IMR-90 (cell line): ENCODE data around the gene IFIT5. TPM values are rescaled to one million over a fixed set of nuclear protein-coding genes. Genes with fewer than 3 reads are reported as not detected.

Source experiments
- ATAC-seq: fragments of 200-7000 bp; cut with Tn5 transposase; 2 replicates; pipeline ENCODE4 v1.9.1; 2020; ENCODE audit warnings: low read depth, mild to moderate bottlenecking, moderate library complexity
- BruUV-seq: library from RNA; stranded (reverse); fragments of 400-500 nt; replicated peaks from 2 replicates; lab custom pipeline; 2021; lab: Mats Ljungman, UMichigan
- CTCF ChIA-PET: fragments of 300-600 bp; formaldehyde crosslinking; extraction: SDS; loops from one replicate; lab custom pipeline; 2021; ENCODE audit warnings: antibody characterized with exemption; lab: Yijun Ruan, JAX
- POLR2A ChIA-PET: fragments of 300-600 bp; sonication (Branson Sonifier 250); formaldehyde crosslinking; loops from one replicate; lab custom pipeline; 2022; ENCODE audit warnings: antibody characterized with exemption; ENCODE audit not compliant: unreplicated experiment; lab: Charles Lee
- DNase-seq: peaks from one replicate; pipeline ENCODE4 v3.0.0; 2013
- H2AFZ ChIP-seq: replicated peaks from 2 replicates; pipeline ENCODE3; 2013; ENCODE audit warnings: low read length, mild to moderate bottlenecking; ENCODE audit not compliant: poor library complexity
- H2AK5ac ChIP-seq: 2 replicates; pipeline ENCODE4 v1.6.1; 2013; ENCODE audit warnings: low read depth, low read length, inconsistent platforms
- H2AK9ac ChIP-seq: replicated peaks from 2 replicates; pipeline ENCODE3; 2013; ENCODE audit warnings: mild to moderate bottlenecking, low read depth, low read length, moderate library complexity; ENCODE audit not compliant: poor library complexity
- H2BK120ac ChIP-seq: 2 replicates; pipeline ENCODE4 v1.6.1; 2013; ENCODE audit warnings: low read depth, low read length, inconsistent platforms
- H2BK15ac ChIP-seq: 3 replicates; pipeline ENCODE4 v1.6.1; 2013; ENCODE audit warnings: low read depth, low read length, inconsistent platforms
- H2BK20ac ChIP-seq: 2 replicates; pipeline ENCODE4 v1.6.1; 2013; ENCODE audit warnings: low read depth, mild to moderate bottlenecking, inconsistent platforms, low read length, moderate library complexity
- H2BK5ac ChIP-seq: 2 replicates; pipeline ENCODE4 v1.6.1; 2013; ENCODE audit warnings: mild to moderate bottlenecking, low read depth, low read length, inconsistent platforms; ENCODE audit not compliant: poor library complexity, severe bottlenecking
- H3K14ac ChIP-seq: replicated peaks from 2 replicates; pipeline ENCODE4 v1.6.1; 2013; ENCODE audit warnings: low read depth, low read length, inconsistent platforms
- H3K18ac ChIP-seq: 2 replicates; pipeline ENCODE4 v1.6.1; 2013; ENCODE audit warnings: low read depth, low read length, control low read depth
- H3K23ac ChIP-seq: 2 replicates; pipeline ENCODE4 v1.6.1; 2013; ENCODE audit warnings: low read depth, low read length, inconsistent platforms
- H3K27ac ChIP-seq: 2 replicates; pipeline ENCODE4 v1.5.1; 2013; ENCODE audit warnings: mild to moderate bottlenecking, control low read depth, low read length; ENCODE audit not compliant: insufficient read depth
- H3K27me3 ChIP-seq: 2 replicates; pipeline ENCODE4 v1.6.1; 2013; ENCODE audit warnings: low read length; ENCODE audit not compliant: control insufficient read depth, insufficient read depth
- H3K36me3 ChIP-seq: 2 replicates; pipeline ENCODE4 v1.6.1; 2013; ENCODE audit warnings: low read length, mixed read lengths; ENCODE audit not compliant: control insufficient read depth, insufficient read depth
- H3K4ac ChIP-seq: 2 replicates; pipeline ENCODE4 v1.6.1; 2013; ENCODE audit warnings: low read depth, low read length, inconsistent platforms
- H3K4me1 ChIP-seq: 2 replicates; pipeline ENCODE4 v1.6.1; 2013; ENCODE audit warnings: low read length, mixed read lengths; ENCODE audit not compliant: control insufficient read depth, insufficient read depth
- H3K4me2 ChIP-seq: 2 replicates; pipeline ENCODE4 v1.6.1; 2013; ENCODE audit warnings: low read depth, mild to moderate bottlenecking, control low read depth, low read length, moderate library complexity
- H3K4me3 ChIP-seq: 2 replicates; pipeline ENCODE4 v1.5.1; 2013; ENCODE audit warnings: low read depth, mild to moderate bottlenecking, control low read depth, low read length, moderate library complexity; ENCODE audit not compliant: insufficient read depth
- H3K56ac ChIP-seq: 2 replicates; pipeline ENCODE4 v1.6.1; 2013; ENCODE audit warnings: low read length, inconsistent platforms; ENCODE audit not compliant: insufficient read depth; ENCODE audit errors: extremely low read depth
- H3K79me1 ChIP-seq, 2 experiments: 2 replicates each; pipeline ENCODE4 v1.6.1; 2013; ENCODE audit warnings: low read length in 2 of 2, inconsistent platforms in 1 of 2, low read depth in 1 of 2
- H3K9ac ChIP-seq: 2 replicates; pipeline ENCODE4 v1.6.1; 2013; ENCODE audit warnings: low read depth, low read length, control low read depth
- H3K9me1 ChIP-seq: 2 replicates; pipeline ENCODE4 v1.6.1; 2013; ENCODE audit warnings: low read length, inconsistent platforms; ENCODE audit not compliant: insufficient read depth
- H3K9me3 ChIP-seq: 2 replicates; pipeline ENCODE4 v1.6.1; 2013; ENCODE audit warnings: low read length; ENCODE audit not compliant: control insufficient read depth, insufficient read depth
- H4K20me1 ChIP-seq: 2 replicates; pipeline ENCODE4 v1.6.1; 2013; ENCODE audit warnings: low read length, inconsistent platforms; ENCODE audit not compliant: insufficient read depth
- H4K5ac ChIP-seq: 2 replicates; pipeline ENCODE4 v1.6.1; 2013; ENCODE audit warnings: mild to moderate bottlenecking, low read depth, low read length, control low read depth
- H4K8ac ChIP-seq, 2 experiments: 2 replicates each; pipeline ENCODE4 v1.6.1; 2013; ENCODE audit warnings: low read depth in 2 of 2, low read length in 2 of 2, control low read depth in 1 of 2, inconsistent platforms in 1 of 2
- H4K91ac ChIP-seq: 2 replicates; pipeline ENCODE4 v1.6.1; 2013; ENCODE audit warnings: low read depth, low read length, inconsistent platforms; ENCODE audit not compliant: insufficient read depth
- CEBPB ChIP-seq: IDR thresholded peaks from 2 replicates; pipeline ENCODE4 v1.6.1; 2012; ENCODE audit warnings: low read depth, low read length, improper control_type of control experiment
- CHD1 ChIP-seq: IDR thresholded peaks from 2 replicates; pipeline ENCODE4 v1.6.1; 2012; ENCODE audit warnings: low read depth, low read length, improper control_type of control experiment
- MAFK ChIP-seq: IDR thresholded peaks from 2 replicates; pipeline ENCODE4 v1.6.1; 2012; ENCODE audit warnings: low read depth, low read length, improper control_type of control experiment
- MAZ ChIP-seq: IDR thresholded peaks from 2 replicates; pipeline ENCODE4 v1.6.1; 2012; ENCODE audit warnings: low read depth, mild to moderate bottlenecking, low read length, improper control_type of control experiment, moderate library complexity, borderline replicate concordance
- MXI1 ChIP-seq: IDR thresholded peaks from 2 replicates; pipeline ENCODE4 v1.6.1; 2012; ENCODE audit warnings: low read depth, mild to moderate bottlenecking, low read length, moderate library complexity, borderline replicate concordance
- POLR2A ChIP-seq: IDR thresholded peaks from 2 replicates; pipeline ENCODE4 v1.6.1; 2012; ENCODE audit warnings: mild to moderate bottlenecking, low read depth, low read length
- RCOR1 ChIP-seq: IDR thresholded peaks from 2 replicates; pipeline ENCODE4 v1.6.1; 2012; ENCODE audit warnings: mild to moderate bottlenecking, low read length, improper control_type of control experiment; ENCODE audit not compliant: insufficient replicate concordance
- RFX5 ChIP-seq: IDR thresholded peaks from 2 replicates; pipeline ENCODE4 v1.8.0; 2012; ENCODE audit warnings: low read depth, mild to moderate bottlenecking, low read length, moderate library complexity
- WGBS, 2 experiments: methylation state at CpG; one replicate each; pipeline versions ENCODE4 v1.1.5 to v1.1.7; 2013; ENCODE audit warnings: missing lambda C conversion rate in 2 of 2; ENCODE audit not compliant: insufficient read length in 1 of 2; ENCODE audit errors: extremely low coverage in 2 of 2; 5-methylcytosine and 5-hydroxymethylcytosine counted together
- dilution Hi-C: fragments of 300-500 bp; cut with HindIII; formaldehyde crosslinking; loops from one replicate; pipeline ENCODE4 v1.14.3; 2018; ENCODE audit warnings: low sequenced_read_pairs; ENCODE audit not compliant: unreplicated experiment
- in situ Hi-C: fragments of 300-500 bp; cut with MboI; formaldehyde crosslinking; loops from 3 replicates; pipeline ENCODE4 v1.14.3; 2019; ENCODE audit warnings: low sequenced_read_pairs, inconsistent platforms, mixed read lengths
- intact Hi-C: fragments of 100-400 bp; cut with micrococcal nuclease; formaldehyde crosslinking; loops from 2 replicates; pipeline ENCODE4 v1.10.0; 2022
- polyA plus RNA-seq, 3 experiments: library from polyadenylated mRNA; depleted of rRNA; stranded (reverse); fragments of >200 nt; gene quantifications; 2 replicates each; pipeline ENCODE4 v1.2.3, GENCODE V29; 2012; ENCODE audit warnings: low replicate concordance in 1 of 3
- total RNA-seq: library from RNA; depleted of rRNA; stranded (reverse); fragments of >200 nt; gene quantifications from 2 replicates; pipeline ENCODE4 v1.2.3, GENCODE V29; 2012
- TF ChIP-seq, protein P1 (sequence below): fragments of 150-350 bp; IDR thresholded peaks from 2 replicates; pipeline ENCODE4 v1.6.1; 2016; ENCODE audit warnings: low read depth, mild to moderate bottlenecking, low read length, moderate library complexity, borderline replicate concordance
- TF ChIP-seq, protein P2 (sequence below): fragments of 150-350 bp; IDR thresholded peaks from 2 replicates; pipeline ENCODE4 v1.6.1; 2017; ENCODE audit warnings: mild to moderate bottlenecking, antibody characterized with exemption, low read length, low read depth
- TF ChIP-seq, protein P3 (sequence below): conservative IDR thresholded peaks from 2 replicates; pipeline ENCODE4 v1.5.1; 2012; ENCODE audit warnings: mild to moderate bottlenecking, low read depth, low read length, improper control_type of control experiment

The IFIT5 gene
- total and polyA plus RNA-seq, 2 of the 4 experiments (the other 2 are of a cell fraction): 5.2 to 18.1 TPM

DNA sequence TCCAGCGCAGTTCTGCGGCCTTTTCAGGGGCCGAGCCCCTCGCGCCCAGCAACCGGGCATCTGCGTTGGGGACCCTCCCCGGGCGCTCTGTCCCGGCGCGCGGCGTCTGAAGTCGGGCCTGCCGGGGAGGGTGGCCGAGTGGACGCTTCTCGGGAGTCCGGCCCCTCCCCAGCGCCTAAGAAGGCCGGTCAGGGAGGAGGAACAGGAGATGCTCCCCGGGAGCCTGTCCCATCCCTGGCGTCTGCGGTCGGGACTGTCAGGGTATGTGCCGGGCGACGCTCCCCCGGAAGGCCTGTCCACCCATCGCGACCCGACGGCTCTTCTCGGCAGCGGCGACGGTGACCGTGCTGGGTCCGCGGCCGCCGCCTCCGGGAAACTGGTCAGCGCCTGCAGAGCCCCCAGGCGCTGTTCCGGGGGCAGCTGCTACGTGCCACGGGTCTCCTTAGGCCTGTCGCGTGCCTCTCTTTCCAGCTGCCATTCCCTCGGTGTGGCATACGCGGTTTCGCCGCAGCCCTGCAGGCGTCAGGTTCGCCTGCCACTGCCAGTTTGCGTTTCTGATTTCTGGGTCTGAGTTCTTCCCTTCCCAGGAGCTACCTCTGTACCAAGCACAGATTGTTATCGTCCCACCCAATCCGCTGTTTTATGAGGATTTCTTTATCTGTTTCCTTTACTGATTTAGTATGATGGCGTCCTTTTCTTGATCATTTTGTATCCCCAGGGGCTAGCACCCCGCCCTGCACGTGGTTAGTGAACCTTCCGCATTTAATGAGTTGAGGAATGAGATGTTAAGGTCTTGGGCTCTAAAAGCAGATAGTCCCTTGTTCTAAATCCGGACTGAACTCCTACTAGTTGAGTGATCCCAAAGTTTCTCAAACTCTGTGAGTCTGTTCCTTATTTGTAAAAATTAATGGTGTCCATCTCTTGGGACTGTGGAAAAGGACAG, 782 bp downstream of the IFIT5 start (continued):
- no peak for TF ChIP-seq MAFK

DNA sequence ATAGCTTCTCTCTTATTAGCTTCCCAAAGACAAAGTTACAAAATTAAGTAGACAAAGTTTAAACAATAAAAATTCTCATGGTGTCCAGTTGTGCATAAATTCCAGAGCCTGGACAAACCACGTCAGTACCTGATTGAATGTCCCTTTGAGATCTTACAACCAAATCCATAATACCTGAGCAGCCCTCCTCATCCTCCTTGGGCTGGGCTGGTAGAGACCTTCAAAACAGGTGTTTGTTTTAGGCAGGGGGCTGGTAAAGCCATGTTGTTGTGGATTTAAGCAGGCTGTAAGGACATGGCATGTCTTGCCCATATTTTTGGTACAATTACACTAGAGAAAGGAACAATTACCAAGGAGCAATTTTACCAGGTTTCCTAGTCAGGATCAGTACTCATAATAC, 2.1 kb downstream of the IFIT5 start:
- CTCF ChIA-PET: interaction anchor here (0.6 to 0.7 kb wide), 2 partner anchors 124 to 529 kb away, joined by 4 read pairs; no protein-coding TSS in a partner anchor
- POLR2A ChIA-PET: no interaction called here
- H3K4me3 ChIP-seq: no peak overlapping the region
- TF ChIP-seq, protein P1, sequence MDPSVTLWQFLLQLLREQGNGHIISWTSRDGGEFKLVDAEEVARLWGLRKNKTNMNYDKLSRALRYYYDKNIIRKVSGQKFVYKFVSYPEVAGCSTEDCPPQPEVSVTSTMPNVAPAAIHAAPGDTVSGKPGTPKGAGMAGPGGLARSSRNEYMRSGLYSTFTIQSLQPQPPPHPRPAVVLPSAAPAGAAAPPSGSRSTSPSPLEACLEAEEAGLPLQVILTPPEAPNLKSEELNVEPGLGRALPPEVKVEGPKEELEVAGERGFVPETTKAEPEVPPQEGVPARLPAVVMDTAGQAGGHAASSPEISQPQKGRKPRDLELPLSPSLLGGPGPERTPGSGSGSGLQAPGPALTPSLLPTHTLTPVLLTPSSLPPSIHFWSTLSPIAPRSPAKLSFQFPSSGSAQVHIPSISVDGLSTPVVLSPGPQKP: no peak
- TF ChIP-seq MXI1 (no peak), POLR2A (no peak), RFX5 (no peak), CHD1 (no peak), RCOR1 (no peak), CEBPB (no peak), MAFK (no peak), MAZ (no peak)
- TF ChIP-seq, protein P2, sequence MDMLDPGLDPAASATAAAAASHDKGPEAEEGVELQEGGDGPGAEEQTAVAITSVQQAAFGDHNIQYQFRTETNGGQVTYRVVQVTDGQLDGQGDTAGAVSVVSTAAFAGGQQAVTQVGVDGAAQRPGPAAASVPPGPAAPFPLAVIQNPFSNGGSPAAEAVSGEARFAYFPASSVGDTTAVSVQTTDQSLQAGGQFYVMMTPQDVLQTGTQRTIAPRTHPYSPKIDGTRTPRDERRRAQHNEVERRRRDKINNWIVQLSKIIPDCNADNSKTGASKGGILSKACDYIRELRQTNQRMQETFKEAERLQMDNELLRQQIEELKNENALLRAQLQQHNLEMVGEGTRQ: no peak
- TF ChIP-seq, protein P3, sequence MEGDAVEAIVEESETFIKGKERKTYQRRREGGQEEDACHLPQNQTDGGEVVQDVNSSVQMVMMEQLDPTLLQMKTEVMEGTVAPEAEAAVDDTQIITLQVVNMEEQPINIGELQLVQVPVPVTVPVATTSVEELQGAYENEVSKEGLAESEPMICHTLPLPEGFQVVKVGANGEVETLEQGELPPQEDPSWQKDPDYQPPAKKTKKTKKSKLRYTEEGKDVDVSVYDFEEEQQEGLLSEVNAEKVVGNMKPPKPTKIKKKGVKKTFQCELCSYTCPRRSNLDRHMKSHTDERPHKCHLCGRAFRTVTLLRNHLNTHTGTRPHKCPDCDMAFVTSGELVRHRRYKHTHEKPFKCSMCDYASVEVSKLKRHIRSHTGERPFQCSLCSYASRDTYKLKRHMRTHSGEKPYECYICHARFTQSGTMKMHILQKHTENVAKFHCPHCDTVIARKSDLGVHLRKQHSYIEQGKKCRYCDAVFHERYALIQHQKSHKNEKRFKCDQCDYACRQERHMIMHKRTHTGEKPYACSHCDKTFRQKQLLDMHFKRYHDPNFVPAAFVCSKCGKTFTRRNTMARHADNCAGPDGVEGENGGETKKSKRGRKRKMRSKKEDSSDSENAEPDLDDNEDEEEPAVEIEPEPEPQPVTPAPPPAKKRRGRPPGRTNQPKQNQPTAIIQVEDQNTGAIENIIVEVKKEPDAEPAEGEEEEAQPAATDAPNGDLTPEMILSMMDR: no peak

More for the DNA sequence above, 2.1 kb downstream of the IFIT5 start:
- Histone ChIP-seq H3K9me3 (no peaks in the 10 kb centered on the region), H3K36me3 (peaks cover 4% of the 10 kb centered on the region), H3K4ac (peak overlapping the region; percentile 9; the same call in 1 of the 2 replicates), H2BK5ac (no peak overlapping the region), H4K20me1 (no peaks in the 10 kb centered on the region), H4K5ac (no peak overlapping the region), H2AK9ac (no peak overlapping the region), H3K9ac (no peak overlapping the region), H3K14ac (no peak overlapping the region), H3K79me1 (peaks cover 17 to 42% of the 10 kb centered on the region in 2 experiments), H3K27me3 (no peaks in the 10 kb centered on the region), H4K91ac (no peak overlapping the region), H3K4me2 (no peak overlapping the region), H2BK15ac (0 out of 3 replicates have a peak overlapping the region, but pooled peaks have one; percentile 5), H2AFZ (no peak overlapping the region), H3K18ac (no peak overlapping the region), H4K8ac (no peak overlapping the region; a peak in 1 of 4 replicates), H3K23ac (peak overlapping the region; percentile 75), H2BK20ac (no peak overlapping the region), H2AK5ac (no peak overlapping the region), H2BK120ac (no peak overlapping the region), H3K9me1 (0 out of 2 replicates have a peak, but pooled peaks cover 6% of the 10 kb centered on the region), H3K56ac (no peak overlapping the region), H3K27ac (no peak overlapping the region), H3K4me1 (peaks cover 4% of the 10 kb centered on the region)
- intact Hi-C loops (no loop called here), dilution Hi-C loops (no loop called here), in situ Hi-C loops (no loop called here)
- WGBS, 2 experiments: no CpG with 5 or more reads among the region's 1 CpG
- no peak for DNase-seq
- no peak for ATAC-seq
- no TSS peak for BruUV-seq
